HepG2 (cell line): ENCODE measurements around the gene STXBP2. TPM values are rescaled to one million over a fixed set of nuclear protein-coding genes. Genes with fewer than 3 reads are reported as not detected.

Experiments
- FOXJ3 ChIP-seq: sonication (generic); formaldehyde crosslinking; IDR thresholded peaks from 2 replicates; pipeline ENCODE4 v1.4.0; 2020; ENCODE audit warnings: missing genetic modification reagents, mild to moderate bottlenecking, borderline replicate concordance
- KDM5A ChIP-seq: fragments of 200-600 bp; sonication (generic); IDR thresholded peaks from 2 replicates; pipeline ENCODE4 v1.7.0; 2018; ENCODE audit warnings: antibody characterized with exemption, mild to moderate bottlenecking, low read length, borderline replicate concordance
- MIER3 ChIP-seq: IDR thresholded peaks from 2 replicates; pipeline ENCODE4 v1.6.1; 2016; ENCODE audit warnings: missing compliant biosample characterization, borderline replicate concordance
- ONECUT2 ChIP-seq: sonication (generic); formaldehyde crosslinking; IDR thresholded peaks from 2 replicates; pipeline ENCODE4 v1.4.0; 2020; ENCODE audit warnings: missing genetic modification reagents
- POGZ ChIP-seq: sonication (generic); formaldehyde crosslinking; IDR thresholded peaks from 2 replicates; pipeline ENCODE4 v1.4.0; 2020; ENCODE audit warnings: mild to moderate bottlenecking, missing genetic modification reagents
- RBAK ChIP-seq: sonication (generic); formaldehyde crosslinking; IDR thresholded peaks from 2 replicates; pipeline ENCODE4 v1.5.1; 2020; ENCODE audit warnings: mild to moderate bottlenecking, missing genetic modification reagents
- WIZ ChIP-seq: sonication (generic); formaldehyde crosslinking; IDR thresholded peaks from 2 replicates; pipeline ENCODE4 v1.5.1; 2020; ENCODE audit warnings: mild to moderate bottlenecking, missing genetic modification reagents
- ZNF619 ChIP-seq: sonication (generic); formaldehyde crosslinking; IDR thresholded peaks from 2 replicates; pipeline ENCODE4 v1.4.0; 2020; ENCODE audit warnings: mild to moderate bottlenecking, missing genetic modification reagents
- ZSCAN9 ChIP-seq: IDR thresholded peaks from 2 replicates; pipeline ENCODE4 v1.6.1; 2016; ENCODE audit warnings: borderline replicate concordance
- polyA plus RNA-seq, 8 experiments: library from polyadenylated mRNA; depleted of rRNA in 3 of 8; stranded (reverse) in 7 of 8; unstranded in 1 of 8; fragments of >200 nt; fragmentation: Illumina TruSeq in 4 of 8; extraction: Trizol in 4 of 8; gene quantifications; 2 replicates each; pipeline versions ENCODE4 v1.2.1 to v1.2.3, GENCODE V29; 2011 to 2016; ENCODE audit warnings: low read depth in 4 of 8, missing spikeins in 1 of 8, mixed read lengths in 1 of 8; ENCODE audit not compliant: insufficient read depth in 1 of 8
- total RNA-seq, 5 experiments: library from RNA; depleted of rRNA; stranded (reverse); fragments of >200 nt; fragmentation: Illumina TruSeq; extraction: Trizol; gene quantifications; 2 replicates each; pipeline ENCODE4 v1.2.3, GENCODE V29; 2016; ENCODE audit warnings: low read depth in 1 of 5
- TF ChIP-seq, protein P1 (sequence below): sonication (generic); formaldehyde crosslinking; conservative IDR thresholded peaks from 2 replicates; pipeline ENCODE4 v1.8.0; 2022; ENCODE audit warnings: low read depth, missing genetic modification reagents
- TF ChIP-seq, protein P2 (sequence below): IDR thresholded peaks from 2 replicates; pipeline ENCODE4 v1.6.1; 2016; ENCODE audit warnings: mild to moderate bottlenecking, missing biosample characterization, missing genetic modification reagents
- TF ChIP-seq, protein P3 (sequence below): sonication (generic); formaldehyde crosslinking; IDR thresholded peaks from 2 replicates; pipeline ENCODE4 v1.4.0; 2020; ENCODE audit warnings: missing genetic modification reagents, borderline replicate concordance
- TF ChIP-seq, protein P4 (sequence below): sonication (generic); formaldehyde crosslinking; IDR thresholded peaks from 2 replicates; pipeline ENCODE4 v1.4.0; 2020; ENCODE audit warnings: missing genetic modification reagents
- TF ChIP-seq, protein P5 (sequence below): sonication (generic); formaldehyde crosslinking; IDR thresholded peaks from 2 replicates; pipeline ENCODE4 v1.4.0; 2020; ENCODE audit warnings: missing genetic modification reagents, borderline replicate concordance
- TF ChIP-seq, protein P6 (sequence below): sonication (generic); formaldehyde crosslinking; IDR thresholded peaks from 2 replicates; pipeline ENCODE4 v1.8.0; 2022; ENCODE audit warnings: missing genetic modification reagents, mild to moderate bottlenecking, moderate library complexity, borderline replicate concordance

STXBP2 gene
- total and polyA plus RNA-seq, 2 of the 13 experiments (the other 11 are each of a cell fraction or from before 2014, with no cell fraction given), result 22.8 to 40.1 TPM

DNA sequence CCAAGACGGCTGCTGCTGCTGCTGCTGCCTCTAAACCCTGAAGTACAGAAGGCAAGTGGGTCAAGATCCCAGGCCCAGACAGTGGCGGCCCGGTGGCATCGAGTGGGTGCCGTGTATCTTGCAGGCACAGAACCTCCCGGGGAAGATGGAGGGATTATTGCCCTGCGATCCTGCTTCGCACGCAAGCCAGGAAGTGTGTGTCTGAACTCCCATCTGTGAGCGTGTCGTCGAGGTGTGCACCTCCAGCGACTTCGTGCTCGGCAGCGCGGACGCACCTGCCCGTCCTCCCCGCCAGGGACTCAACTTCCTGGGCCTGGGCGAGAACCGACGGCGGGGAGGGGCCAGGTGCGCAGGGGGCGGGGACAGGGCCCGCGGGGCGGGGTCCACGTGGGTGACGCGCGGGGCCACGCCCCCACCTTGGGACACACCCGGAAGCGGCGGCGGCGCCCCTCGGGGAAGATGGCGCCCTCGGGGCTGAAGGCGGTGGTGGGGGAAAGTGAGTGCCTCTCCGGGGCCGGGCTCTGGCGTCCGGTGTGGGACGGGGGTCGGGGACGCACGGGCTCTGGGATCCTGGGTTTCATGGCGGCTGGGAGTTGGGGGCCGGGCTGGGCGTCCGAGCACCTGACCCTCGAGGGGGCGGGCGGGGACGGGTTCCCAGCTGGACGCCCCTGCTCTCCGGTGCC lies at the start of gene STXBP2 (continued):
- TF ChIP-seq, protein P1, sequence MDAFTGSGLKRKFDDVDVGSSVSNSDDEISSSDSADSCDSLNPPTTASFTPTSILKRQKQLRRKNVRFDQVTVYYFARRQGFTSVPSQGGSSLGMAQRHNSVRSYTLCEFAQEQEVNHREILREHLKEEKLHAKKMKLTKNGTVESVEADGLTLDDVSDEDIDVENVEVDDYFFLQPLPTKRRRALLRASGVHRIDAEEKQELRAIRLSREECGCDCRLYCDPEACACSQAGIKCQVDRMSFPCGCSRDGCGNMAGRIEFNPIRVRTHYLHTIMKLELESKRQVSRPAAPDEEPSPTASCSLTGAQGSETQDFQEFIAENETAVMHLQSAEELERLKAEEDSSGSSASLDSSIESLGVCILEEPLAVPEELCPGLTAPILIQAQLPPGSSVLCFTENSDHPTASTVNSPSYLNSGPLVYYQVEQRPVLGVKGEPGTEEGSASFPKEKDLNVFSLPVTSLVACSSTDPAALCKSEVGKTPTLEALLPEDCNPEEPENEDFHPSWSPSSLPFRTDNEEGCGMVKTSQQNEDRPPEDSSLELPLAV (CRISPR knock-in tag), result no peak
- TF ChIP-seq, protein P2, sequence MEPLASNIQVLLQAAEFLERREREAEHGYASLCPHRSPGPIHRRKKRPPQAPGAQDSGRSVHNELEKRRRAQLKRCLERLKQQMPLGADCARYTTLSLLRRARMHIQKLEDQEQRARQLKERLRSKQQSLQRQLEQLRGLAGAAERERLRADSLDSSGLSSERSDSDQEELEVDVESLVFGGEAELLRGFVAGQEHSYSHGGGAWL (CRISPR knock-in tag), result no peak
- TF ChIP-seq, protein P3, sequence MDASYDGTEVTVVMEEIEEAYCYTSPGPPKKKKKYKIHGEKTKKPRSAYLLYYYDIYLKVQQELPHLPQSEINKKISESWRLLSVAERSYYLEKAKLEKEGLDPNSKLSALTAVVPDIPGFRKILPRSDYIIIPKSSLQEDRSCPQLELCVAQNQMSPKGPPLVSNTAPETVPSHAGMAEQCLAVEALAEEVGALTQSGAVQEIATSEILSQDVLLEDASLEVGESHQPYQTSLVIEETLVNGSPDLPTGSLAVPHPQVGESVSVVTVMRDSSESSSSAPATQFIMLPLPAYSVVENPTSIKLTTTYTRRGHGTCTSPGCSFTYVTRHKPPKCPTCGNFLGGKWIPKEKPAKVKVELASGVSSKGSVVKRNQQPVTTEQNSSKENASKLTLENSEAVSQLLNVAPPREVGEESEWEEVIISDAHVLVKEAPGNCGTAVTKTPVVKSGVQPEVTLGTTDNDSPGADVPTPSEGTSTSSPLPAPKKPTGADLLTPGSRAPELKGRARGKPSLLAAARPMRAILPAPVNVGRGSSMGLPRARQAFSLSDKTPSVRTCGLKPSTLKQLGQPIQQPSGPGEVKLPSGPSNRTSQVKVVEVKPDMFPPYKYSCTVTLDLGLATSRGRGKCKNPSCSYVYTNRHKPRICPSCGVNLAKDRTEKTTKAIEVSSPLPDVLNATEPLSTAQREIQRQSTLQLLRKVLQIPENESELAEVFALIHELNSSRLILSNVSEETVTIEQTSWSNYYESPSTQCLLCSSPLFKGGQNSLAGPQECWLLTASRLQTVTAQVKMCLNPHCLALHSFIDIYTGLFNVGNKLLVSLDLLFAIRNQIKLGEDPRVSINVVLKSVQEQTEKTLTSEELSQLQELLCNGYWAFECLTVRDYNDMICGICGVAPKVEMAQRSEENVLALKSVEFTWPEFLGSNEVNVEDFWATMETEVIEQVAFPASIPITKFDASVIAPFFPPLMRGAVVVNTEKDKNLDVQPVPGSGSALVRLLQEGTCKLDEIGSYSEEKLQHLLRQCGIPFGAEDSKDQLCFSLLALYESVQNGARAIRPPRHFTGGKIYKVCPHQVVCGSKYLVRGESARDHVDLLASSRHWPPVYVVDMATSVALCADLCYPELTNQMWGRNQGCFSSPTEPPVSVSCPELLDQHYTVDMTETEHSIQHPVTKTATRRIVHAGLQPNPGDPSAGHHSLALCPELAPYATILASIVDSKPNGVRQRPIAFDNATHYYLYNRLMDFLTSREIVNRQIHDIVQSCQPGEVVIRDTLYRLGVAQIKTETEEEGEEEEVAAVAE (CRISPR knock-in tag), result peak; percentile 54; the same call in 1 of the 2 replicates
- no peak for TF ChIP-seq RBAK
- no peak for TF ChIP-seq FOXJ3
- no peak for TF ChIP-seq POGZ (CRISPR knock-in tag)
- TF ChIP-seq KDM5A, result no peak; the same call in 1 of the 2 replicates
- TF ChIP-seq, protein P4, sequence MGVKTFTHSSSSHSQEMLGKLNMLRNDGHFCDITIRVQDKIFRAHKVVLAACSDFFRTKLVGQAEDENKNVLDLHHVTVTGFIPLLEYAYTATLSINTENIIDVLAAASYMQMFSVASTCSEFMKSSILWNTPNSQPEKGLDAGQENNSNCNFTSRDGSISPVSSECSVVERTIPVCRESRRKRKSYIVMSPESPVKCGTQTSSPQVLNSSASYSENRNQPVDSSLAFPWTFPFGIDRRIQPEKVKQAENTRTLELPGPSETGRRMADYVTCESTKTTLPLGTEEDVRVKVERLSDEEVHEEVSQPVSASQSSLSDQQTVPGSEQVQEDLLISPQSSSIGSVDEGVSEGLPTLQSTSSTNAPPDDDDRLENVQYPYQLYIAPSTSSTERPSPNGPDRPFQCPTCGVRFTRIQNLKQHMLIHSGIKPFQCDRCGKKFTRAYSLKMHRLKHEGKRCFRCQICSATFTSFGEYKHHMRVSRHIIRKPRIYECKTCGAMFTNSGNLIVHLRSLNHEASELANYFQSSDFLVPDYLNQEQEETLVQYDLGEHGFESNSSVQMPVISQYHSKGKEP (CRISPR knock-in tag), result no peak
- peak; percentile 70; the same call in 1 of the 2 replicates for TF ChIP-seq WIZ (CRISPR knock-in tag)
- TF ChIP-seq ZSCAN9 (CRISPR knock-in tag), result peak; percentile 57; the same call in 1 of the 2 replicates
- no peak for TF ChIP-seq MIER3 (CRISPR knock-in tag)
- TF ChIP-seq ZNF619, result no peak
- TF ChIP-seq, protein P5, sequence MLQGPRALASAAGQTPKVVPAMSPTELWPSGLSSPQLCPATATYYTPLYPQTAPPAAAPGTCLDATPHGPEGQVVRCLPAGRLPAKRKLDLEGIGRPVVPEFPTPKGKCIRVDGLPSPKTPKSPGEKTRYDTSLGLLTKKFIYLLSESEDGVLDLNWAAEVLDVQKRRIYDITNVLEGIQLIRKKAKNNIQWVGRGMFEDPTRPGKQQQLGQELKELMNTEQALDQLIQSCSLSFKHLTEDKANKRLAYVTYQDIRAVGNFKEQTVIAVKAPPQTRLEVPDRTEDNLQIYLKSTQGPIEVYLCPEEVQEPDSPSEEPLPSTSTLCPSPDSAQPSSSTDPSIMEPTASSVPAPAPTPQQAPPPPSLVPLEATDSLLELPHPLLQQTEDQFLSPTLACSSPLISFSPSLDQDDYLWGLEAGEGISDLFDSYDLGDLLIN (CRISPR knock-in tag), result no peak
- TF ChIP-seq ONECUT2 (CRISPR knock-in tag), result no peak
- TF ChIP-seq, protein P6, sequence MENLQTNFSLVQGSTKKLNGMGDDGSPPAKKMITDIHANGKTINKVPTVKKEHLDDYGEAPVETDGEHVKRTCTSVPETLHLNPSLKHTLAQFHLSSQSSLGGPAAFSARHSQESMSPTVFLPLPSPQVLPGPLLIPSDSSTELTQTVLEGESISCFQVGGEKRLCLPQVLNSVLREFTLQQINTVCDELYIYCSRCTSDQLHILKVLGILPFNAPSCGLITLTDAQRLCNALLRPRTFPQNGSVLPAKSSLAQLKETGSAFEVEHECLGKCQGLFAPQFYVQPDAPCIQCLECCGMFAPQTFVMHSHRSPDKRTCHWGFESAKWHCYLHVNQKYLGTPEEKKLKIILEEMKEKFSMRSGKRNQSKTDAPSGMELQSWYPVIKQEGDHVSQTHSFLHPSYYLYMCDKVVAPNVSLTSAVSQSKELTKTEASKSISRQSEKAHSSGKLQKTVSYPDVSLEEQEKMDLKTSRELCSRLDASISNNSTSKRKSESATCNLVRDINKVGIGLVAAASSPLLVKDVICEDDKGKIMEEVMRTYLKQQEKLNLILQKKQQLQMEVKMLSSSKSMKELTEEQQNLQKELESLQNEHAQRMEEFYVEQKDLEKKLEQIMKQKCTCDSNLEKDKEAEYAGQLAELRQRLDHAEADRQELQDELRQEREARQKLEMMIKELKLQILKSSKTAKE (CRISPR knock-in tag), result peak; percentile 43; the same call in 1 of the 2 replicates
